ENCODE data around the gene MOB4. TPM values are rescaled to one million over a fixed set of nuclear protein-coding genes. Genes with fewer than 3 reads are reported as not detected.
A peak's percentile ranks its signal among the peaks of the same experiment; 100 is the strongest.

Gene MOB4
- total RNA-seq, 1 donor from 2014 or later = 31.0 TPM

DNA sequence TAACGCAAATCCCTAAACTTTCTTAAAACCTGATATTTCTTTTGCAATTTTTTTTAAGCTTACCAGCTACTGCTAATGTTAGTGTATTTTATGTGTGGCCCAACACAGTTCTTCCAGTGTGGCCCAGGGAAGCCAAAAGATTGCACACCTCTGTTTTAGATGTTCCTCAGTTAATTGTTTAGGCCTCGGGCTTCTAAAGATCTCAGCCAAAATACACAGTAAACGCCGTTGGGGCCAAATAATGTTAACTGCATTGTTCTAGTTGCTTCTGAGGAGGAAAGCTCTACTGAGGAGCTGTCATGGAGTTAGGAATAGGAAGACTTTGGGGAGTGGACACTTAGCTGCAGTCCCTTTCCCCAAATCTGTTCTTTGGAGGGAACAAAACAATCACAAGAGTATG lies 13.7 kb upstream of the MOB4 start:
- H3K27me3 Mint-ChIP-seq (ENCODE audit: unreplicated experiment) = peaks cover 9% of the 10 kb centered on the region
- H3K27ac Mint-ChIP-seq (ENCODE audit: unreplicated experiment) = no peak overlapping the region
- TF ChIP-seq, protein P1, sequence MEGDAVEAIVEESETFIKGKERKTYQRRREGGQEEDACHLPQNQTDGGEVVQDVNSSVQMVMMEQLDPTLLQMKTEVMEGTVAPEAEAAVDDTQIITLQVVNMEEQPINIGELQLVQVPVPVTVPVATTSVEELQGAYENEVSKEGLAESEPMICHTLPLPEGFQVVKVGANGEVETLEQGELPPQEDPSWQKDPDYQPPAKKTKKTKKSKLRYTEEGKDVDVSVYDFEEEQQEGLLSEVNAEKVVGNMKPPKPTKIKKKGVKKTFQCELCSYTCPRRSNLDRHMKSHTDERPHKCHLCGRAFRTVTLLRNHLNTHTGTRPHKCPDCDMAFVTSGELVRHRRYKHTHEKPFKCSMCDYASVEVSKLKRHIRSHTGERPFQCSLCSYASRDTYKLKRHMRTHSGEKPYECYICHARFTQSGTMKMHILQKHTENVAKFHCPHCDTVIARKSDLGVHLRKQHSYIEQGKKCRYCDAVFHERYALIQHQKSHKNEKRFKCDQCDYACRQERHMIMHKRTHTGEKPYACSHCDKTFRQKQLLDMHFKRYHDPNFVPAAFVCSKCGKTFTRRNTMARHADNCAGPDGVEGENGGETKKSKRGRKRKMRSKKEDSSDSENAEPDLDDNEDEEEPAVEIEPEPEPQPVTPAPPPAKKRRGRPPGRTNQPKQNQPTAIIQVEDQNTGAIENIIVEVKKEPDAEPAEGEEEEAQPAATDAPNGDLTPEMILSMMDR (IDR thresholded peaks at IDR 0.05; ENCODE audit: unreplicated experiment) = no peak
- DNase-seq (ENCODE audit: low spot score) = no peak
- H3K9me3 Mint-ChIP-seq (ENCODE audit: unreplicated experiment) = no peaks in the 10 kb centered on the region
- H3K36me3 Mint-ChIP-seq (ENCODE audit: low read depth, unreplicated experiment) = peaks cover 11% of the 10 kb centered on the region
- H3K4me3 Mint-ChIP-seq (ENCODE audit: unreplicated experiment) = peak overlapping the region; percentile 77
- peaks cover 27% of the 10 kb centered on the region for H3K4me1 Mint-ChIP-seq (ENCODE audit: unreplicated experiment)

DNA sequence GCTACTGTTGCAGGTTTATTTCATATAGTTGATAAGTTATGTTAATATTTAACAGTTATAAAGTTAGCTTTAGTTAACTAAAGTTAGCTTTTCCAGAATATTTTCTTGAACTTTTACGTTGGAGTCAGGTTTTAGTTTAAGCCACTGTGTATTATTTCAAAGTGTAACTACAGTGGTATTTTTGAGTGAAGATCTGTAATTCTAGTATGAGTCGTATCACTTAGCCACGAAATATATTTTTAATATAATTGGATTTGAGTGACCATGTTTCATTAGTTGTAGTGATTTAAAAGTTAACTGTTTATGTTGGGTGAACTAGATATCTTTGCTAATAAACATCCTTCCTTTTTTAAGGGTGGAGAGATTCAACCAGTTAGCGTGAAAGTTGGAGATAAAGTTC lies 13.2 kb upstream of the MOB4 start:
- Mint-ChIP-seq H3K4me3 (ENCODE audit: unreplicated experiment) (no peak overlapping the region), H3K27ac (ENCODE audit: unreplicated experiment) (no peak overlapping the region), H3K4me1 (ENCODE audit: unreplicated experiment) (peaks cover 27% of the 10 kb centered on the region), H3K27me3 (ENCODE audit: unreplicated experiment) (peaks cover 9% of the 10 kb centered on the region), H3K9me3 (ENCODE audit: unreplicated experiment) (no peaks in the 10 kb centered on the region), H3K36me3 (ENCODE audit: low read depth, unreplicated experiment) (peaks cover 10% of the 10 kb centered on the region)
- TF ChIP-seq, protein P1 (IDR thresholded peaks at IDR 0.05; ENCODE audit: unreplicated experiment) = no peak
- DNase-seq (ENCODE audit: low spot score) = no peak

DNA sequence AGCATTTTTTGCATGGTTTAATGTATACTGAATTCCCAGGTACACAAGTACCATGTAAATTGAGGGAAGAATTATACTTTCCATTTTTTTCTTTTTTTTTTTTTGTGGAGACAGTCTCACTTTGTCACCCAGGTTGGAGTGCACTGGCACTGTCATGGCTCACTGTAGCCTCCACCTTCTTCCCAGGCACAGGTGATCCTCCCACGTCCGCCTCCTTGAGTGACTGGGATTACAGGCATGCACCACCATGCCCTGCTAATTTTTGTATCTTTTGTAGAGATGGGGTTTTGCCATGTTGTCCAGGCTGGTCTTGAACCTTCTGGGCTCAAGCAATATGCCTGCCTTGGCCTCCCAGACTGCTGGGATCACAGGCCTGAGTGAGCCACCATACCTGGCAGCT lies 11.9 kb upstream of the MOB4 start:
- peaks cover 17% of the 10 kb centered on the region for H3K4me1 Mint-ChIP-seq (ENCODE audit: unreplicated experiment)
- H3K27me3 Mint-ChIP-seq (ENCODE audit: unreplicated experiment) = peaks cover under 1% of the 10 kb centered on the region
- no peak overlapping the region for H3K27ac Mint-ChIP-seq (ENCODE audit: unreplicated experiment)
- H3K9me3 Mint-ChIP-seq (ENCODE audit: unreplicated experiment) = no peaks in the 10 kb centered on the region
- H3K36me3 Mint-ChIP-seq (ENCODE audit: low read depth, unreplicated experiment) = peaks cover 5% of the 10 kb centered on the region
- no peak for DNase-seq (ENCODE audit: low spot score)
- no peak overlapping the region for H3K4me3 Mint-ChIP-seq (ENCODE audit: unreplicated experiment)
- TF ChIP-seq, protein P1 (IDR thresholded peaks at IDR 0.05; ENCODE audit: unreplicated experiment) = no peak

DNA sequence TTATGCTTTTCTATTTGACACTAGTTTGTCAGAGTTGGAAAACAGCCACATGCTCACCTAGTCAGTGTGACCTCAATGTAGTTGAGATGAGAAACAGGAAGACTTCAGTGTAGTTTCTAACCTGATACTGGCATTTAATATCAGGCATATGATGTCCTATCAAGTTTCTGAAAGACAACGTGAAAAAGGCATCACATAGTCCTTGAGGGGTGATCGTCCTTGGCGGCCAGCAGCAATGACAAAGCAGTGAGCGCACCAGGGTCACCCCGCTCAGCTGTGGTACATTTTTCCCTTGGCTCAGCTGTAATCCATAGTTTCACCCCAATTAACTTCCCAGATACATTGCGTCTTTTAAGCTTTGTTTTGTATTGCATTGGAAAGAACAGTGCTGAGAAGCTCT lies 11.4 kb upstream of the MOB4 start:
- H3K36me3 Mint-ChIP-seq (ENCODE audit: low read depth, unreplicated experiment) = peaks cover 5% of the 10 kb centered on the region
- no peaks in the 10 kb centered on the region for H3K9me3 Mint-ChIP-seq (ENCODE audit: unreplicated experiment)
- no peak for DNase-seq (ENCODE audit: low spot score)
- H3K27ac Mint-ChIP-seq (ENCODE audit: unreplicated experiment) = no peak overlapping the region
- H3K4me1 Mint-ChIP-seq (ENCODE audit: unreplicated experiment) = peaks cover 17% of the 10 kb centered on the region
- no peaks in the 10 kb centered on the region for H3K27me3 Mint-ChIP-seq (ENCODE audit: unreplicated experiment)
- no peak overlapping the region for H3K4me3 Mint-ChIP-seq (ENCODE audit: unreplicated experiment)
- TF ChIP-seq, protein P1 (IDR thresholded peaks at IDR 0.05; ENCODE audit: unreplicated experiment) = no peak

DNA sequence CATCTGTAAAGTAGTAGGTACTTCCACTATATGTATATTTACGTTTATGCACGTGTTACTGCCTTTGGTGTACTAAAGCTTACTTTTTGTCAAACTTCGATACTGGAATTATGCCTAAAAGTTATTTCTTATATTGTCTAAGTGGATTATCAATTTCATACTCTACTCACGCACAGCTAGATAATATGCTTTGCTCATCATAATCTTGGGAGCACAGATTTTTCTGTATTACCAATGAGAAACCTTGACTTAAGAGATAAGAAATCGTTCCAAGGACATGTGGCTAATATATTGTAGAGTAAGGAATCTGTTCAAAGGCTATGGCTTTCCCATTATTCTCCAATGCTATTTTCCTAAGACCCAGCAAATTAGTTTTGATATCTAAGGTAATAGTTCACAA lies 9.2 kb upstream of the MOB4 start:
- TF ChIP-seq, protein P1 (IDR thresholded peaks at IDR 0.05; ENCODE audit: unreplicated experiment) = no peak
- no peak overlapping the region for H3K4me3 Mint-ChIP-seq (ENCODE audit: unreplicated experiment)
- H3K36me3 Mint-ChIP-seq (ENCODE audit: low read depth, unreplicated experiment) = peaks cover 5% of the 10 kb centered on the region
- no peak overlapping the region for H3K27ac Mint-ChIP-seq (ENCODE audit: unreplicated experiment)
- DNase-seq (ENCODE audit: low spot score) = no peak
- H3K27me3 Mint-ChIP-seq (ENCODE audit: unreplicated experiment) = no peaks in the 10 kb centered on the region
- no peaks in the 10 kb centered on the region for H3K9me3 Mint-ChIP-seq (ENCODE audit: unreplicated experiment)
- H3K4me1 Mint-ChIP-seq (ENCODE audit: unreplicated experiment) = peaks cover 10% of the 10 kb centered on the region
